ENCODE results near the gene ZNF609. TPM values are rescaled to one million over a fixed set of nuclear protein-coding genes. Genes with fewer than 3 reads are reported as not detected.

ZNF609 gene
- total and polyA plus RNA-seq, 2 of the 13 experiments (the other 11 are each of a cell fraction or from before 2014, with no cell fraction given): 8.9 to 9.9 TPM

- in situ Hi-C loops (cut with HindIII; ENCODE audit: extremely low pct_ligation_motif_present, low pct_unique_long_range_greater_than_20kb): no loop called here
- intact Hi-C loops (cut with micrococcal nuclease; ENCODE audit: unreplicated experiment): loop anchor here (10.0 kb wide), 1 partner anchor 231 kb away; no protein-coding TSS in a partner anchor
- no peak for ATAC-seq
These were observed 36.4 kb upstream of the ZNF609 start for GRCh38 chr15:64423970-64424369.

GRCh38 chr15:64425221-64425620 is 35.2 kb upstream of the ZNF609 start:
- DNase-seq (ENCODE audit: low spot score) (no peak), FAIRE-seq (no peak), ATAC-seq (no peak)
- Histone ChIP-seq H3K27ac (ENCODE audit: extremely low read length, insufficient read depth, low read length) (no peak overlapping the region), H3K4me1 (ENCODE audit: insufficient read depth, low read length) (peaks cover 10% of the 10 kb centered on the region), H2AFZ (ENCODE audit: low read length) (no peak overlapping the region), H3K36me3 (replicated peaks in 1 of 2; ENCODE audit: control insufficient read depth in 1 of 2, insufficient read depth in 2 of 2, low read length in 2 of 2) (peaks cover 7 to 37% of the 10 kb centered on the region in 2 experiments; a peak in 4 of 5 replicates), H3K9ac (ENCODE audit: insufficient read depth, low read depth, low read length) (no peak overlapping the region), H4K20me1 (ENCODE audit: insufficient read depth, low read length) (no peaks in the 10 kb centered on the region), H3K9me3 (ENCODE audit: low read length) (no peaks in the 10 kb centered on the region), H3K27me3 (ENCODE audit: control insufficient read depth in 1 of 2, insufficient read depth in 2 of 2, low read length in 2 of 2) (no peaks in the 10 kb centered on the region), H3K4me3 (replicated peaks in 1 of 3; ENCODE audit: insufficient read depth in 1 of 3, low read depth in 2 of 3, low read length in 3 of 3) (no peak overlapping the region), H3K79me2 (ENCODE audit: insufficient read depth, low read length) (no peaks in the 10 kb centered on the region), H3K4me2 (ENCODE audit: low read depth, low read length) (no peak overlapping the region)
- WGBS (ENCODE audit: low lambda C conversion rate): 93% methylated on average over 3 of the region's 3 CpGs
- POLR2A ChIA-PET: no interaction called here
- BruUV-seq (replicated peaks): no TSS peak
- CTCF ChIA-PET (ENCODE audit: low intra/inter-chr PET ratio, low total read pairs): no interaction called here
- in situ Hi-C loops (cut with HindIII; ENCODE audit: extremely low pct_ligation_motif_present, low pct_unique_long_range_greater_than_20kb) (no loop called here), intact Hi-C loops (cut with micrococcal nuclease; ENCODE audit: unreplicated experiment) (loop anchor here (10.0 kb wide), 1 partner anchor 230 kb away; no protein-coding TSS in a partner anchor)
- no peak for TF ChIP-seq SIN3A (IDR thresholded peaks at IDR 0.05; ENCODE audit: borderline replicate concordance, low read depth, low read length)
- TF ChIP-seq ZFP1 (CRISPR knock-in tag; IDR thresholded peaks at IDR 0.05): no peak
- TF ChIP-seq CSRNP2 (CRISPR knock-in tag; conservative IDR thresholded peaks at IDR 0.05; ENCODE audit: low read depth): no peak
- no peak for TF ChIP-seq ATF3 (CRISPR knock-in tag; IDR thresholded peaks at IDR 0.05)

More at GRCh38 chr15:64423970-64424369, 36.4 kb upstream of the ZNF609 start:
- Histone ChIP-seq H4K20me1 (ENCODE audit: insufficient read depth, low read length) (no peaks in the 10 kb centered on the region), H3K79me2 (ENCODE audit: insufficient read depth, low read length) (no peaks in the 10 kb centered on the region), H3K27me3 (ENCODE audit: control insufficient read depth in 1 of 2, insufficient read depth in 2 of 2, low read length in 2 of 2) (no peaks in the 10 kb centered on the region), H3K9ac (ENCODE audit: insufficient read depth, low read depth, low read length) (no peak overlapping the region), H3K4me3 (replicated peaks in 1 of 3; ENCODE audit: insufficient read depth in 1 of 3, low read depth in 2 of 3, low read length in 3 of 3) (no peak overlapping the region), H3K27ac (ENCODE audit: extremely low read length, insufficient read depth, low read length) (no peak overlapping the region), H2AFZ (ENCODE audit: low read length) (no peak overlapping the region), H3K9me3 (ENCODE audit: low read length) (no peaks in the 10 kb centered on the region), H3K4me2 (ENCODE audit: low read depth, low read length) (no peak overlapping the region), H3K36me3 (replicated peaks in 1 of 2; ENCODE audit: control insufficient read depth in 1 of 2, insufficient read depth in 2 of 2, low read length in 2 of 2) (peaks cover 7 to 32% of the 10 kb centered on the region in 2 experiments; a peak in 4 of 5 replicates), H3K4me1 (ENCODE audit: insufficient read depth, low read length) (peaks cover 10% of the 10 kb centered on the region)
- ChIA-PET CTCF (ENCODE audit: low intra/inter-chr PET ratio, low total read pairs) (no interaction called here), POLR2A (no interaction called here)
- WGBS (ENCODE audit: low lambda C conversion rate): 77% methylated on average over 6 of the region's 6 CpGs
- no peak for TF ChIP-seq ZBTB8A (CRISPR knock-in tag; IDR thresholded peaks at IDR 0.05; ENCODE audit: borderline replicate concordance, low read depth)
- 0 out of 2 replicates have a peak, but pooled peaks have one; percentile 23 for TF ChIP-seq ARID3A (IDR thresholded peaks at IDR 0.05; ENCODE audit: low read depth, low read length)
- DNase-seq (ENCODE audit: low spot score): no peak
- no TSS peak for BruUV-seq (replicated peaks)
- FAIRE-seq: no peak
